Middle frontal gyrus (tissue), 1 donor: ENCODE results near the gene OR51S1.
"Not testable (repeated sequence)": the region's sequence is repeated elsewhere in the genome, so short reads cannot be mapped to it uniquely, and the experiment has no call there.

ENCODE experiments used
- DNase-seq: peaks from one replicate; pipeline ENCODE4 v3.0.0-alpha.2; 2015; ENCODE audit warnings: low spot score; ENCODE audit errors: extremely low spot score

OR51S1 gene

DNA sequence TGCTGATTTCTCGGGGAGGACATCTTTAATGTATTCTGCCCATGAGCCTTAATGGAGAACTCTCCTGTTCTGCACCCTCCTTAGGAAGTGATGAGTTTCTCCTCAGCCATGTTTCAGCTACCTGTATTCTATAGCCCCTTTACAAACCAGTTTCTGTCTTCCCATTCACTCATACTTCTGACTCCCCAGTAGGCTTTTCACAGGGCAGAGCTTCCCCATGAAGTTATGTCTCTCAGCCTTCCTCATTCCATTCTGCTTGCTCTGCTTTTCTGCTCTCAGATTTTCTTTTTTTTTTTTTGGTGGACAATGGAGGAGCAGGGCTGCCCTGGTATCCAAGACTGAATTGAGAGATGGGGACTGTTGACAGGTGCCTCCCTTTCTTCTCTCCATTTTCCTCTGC, 40.5 kb downstream of the OR51S1 start:
- DNase-seq: no peak

DNA sequence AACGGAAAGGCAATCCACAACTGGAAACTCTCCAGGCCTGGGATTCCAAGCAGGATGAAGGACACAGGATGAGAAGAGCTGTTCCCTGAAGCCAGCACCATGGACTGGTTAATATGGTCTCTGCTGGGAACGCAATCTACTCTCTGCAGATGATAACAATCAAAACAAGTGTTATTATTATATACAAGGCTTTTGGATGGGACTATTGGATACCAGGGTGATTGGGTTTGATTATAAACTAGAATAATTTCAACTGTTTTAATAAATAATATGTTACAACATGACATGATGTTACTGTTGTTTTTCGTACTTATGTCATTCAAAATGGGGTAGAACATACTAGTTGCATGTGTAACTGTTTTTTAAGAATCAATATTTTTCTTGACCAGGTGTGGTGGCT, 44.7 kb downstream of the OR51S1 start, which contains the start of gene OR52R1:
TSS of gene OR52R1 (minus strand) at position 101 of the 400 bp plus-strand sequence. CDS start at position 101, 0 bp downstream.
- DNase-seq: no peak

DNA sequence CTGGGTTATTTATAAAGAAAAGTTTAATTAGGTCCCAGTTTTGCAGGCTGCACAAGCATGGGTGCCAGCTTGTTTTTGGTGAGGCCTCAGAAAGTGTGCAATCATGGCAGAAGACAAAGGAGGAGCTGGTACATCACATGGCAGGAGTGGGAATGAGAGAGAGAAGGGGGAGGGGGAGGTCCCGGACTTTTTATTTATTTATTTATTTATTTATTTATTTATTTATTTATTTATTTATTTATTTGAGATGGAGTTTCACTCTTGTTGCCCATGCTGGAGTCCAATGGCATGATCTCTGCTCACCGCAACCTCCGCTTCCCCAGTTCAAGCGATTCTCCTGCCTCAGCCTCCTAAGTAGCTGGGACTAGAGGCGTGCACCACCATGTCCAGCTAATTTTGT, 47.7 kb downstream of the OR51S1 start:
- not testable (repeated sequence) for DNase-seq

DNA sequence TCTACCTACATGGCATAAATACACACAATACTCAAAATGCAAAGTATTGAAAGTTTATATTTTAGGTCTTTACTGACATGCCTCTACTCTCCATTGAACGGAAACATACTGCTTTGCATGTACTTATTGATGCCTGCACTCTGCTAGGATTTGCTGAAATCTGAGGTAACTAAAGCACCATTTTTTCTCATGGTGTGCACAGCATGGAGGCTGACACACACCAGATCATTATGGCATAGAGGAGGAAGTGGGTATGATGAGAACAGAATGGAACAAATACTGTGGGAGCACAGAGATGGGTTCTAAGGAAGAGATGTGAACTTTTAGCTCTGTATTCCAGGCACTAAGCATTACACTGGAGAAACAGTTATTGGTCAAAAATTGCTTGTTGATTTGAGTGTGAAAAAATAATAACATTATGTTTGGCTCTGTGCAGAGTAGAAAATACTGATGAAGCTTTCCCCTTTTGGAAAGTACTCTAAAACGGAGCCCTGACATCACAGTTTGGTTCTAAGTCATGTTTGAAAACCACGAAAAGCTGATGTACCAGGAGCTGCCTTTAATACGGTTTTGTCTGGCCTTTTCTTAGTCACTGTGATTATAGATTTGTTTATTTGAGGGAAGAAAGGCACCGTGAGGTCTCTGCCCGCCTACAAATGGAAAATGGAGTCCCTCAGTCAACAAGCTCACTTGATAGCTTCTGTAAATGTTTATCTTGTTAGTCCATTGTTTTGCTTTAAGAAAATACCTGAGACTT, 50.4 kb downstream of the OR51S1 start:
- DNase-seq: no peak
